ENCODE measurements around the gene OCA2. TPM values are rescaled to one million over a fixed set of nuclear protein-coding genes. Genes with fewer than 3 reads are reported as not detected.

Gene OCA2
- polyA plus RNA-seq, 3 donors: not detected

DNA sequence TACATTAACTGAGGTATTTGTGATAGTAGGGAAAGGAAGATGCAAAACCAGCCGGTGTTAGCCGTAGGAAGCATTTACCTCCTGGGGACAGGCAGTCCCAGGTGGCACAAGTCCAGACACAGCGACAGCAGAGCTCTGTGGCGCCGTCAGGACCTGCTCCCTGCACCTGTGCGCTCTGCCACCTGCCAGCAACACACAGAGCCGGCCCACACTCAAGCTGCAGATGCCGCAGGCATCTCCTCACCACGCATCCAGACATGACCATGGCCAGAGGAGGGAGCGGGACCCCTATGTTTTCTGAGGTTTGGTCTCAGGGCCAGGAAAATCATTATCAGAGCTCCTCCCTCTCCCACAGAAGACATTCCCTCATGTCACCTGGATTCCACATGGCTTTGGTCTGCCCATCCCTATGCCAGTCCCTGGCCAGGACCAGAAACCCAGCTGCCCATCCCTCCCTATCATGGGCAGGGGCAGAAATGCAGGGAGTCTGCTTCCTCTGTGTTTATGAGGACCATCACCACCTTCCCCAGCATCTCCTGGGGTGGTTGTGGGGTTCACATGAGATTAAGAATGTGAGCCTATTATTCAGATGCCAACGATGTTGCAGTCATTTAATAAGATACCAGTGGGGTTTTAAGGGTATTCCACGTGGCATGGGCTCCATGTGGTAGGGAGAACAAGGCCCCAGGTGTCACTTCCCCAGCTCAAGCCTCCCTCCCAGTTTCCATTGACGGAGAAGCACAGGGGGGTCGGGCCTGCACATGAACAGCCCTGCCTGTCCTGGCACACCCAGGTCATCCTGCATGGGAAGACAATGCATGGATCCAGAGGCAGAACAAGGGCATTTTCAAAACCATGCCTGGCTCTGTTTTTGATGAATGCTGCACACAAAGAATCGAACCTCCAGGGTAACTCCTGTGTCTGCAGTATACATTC, 251.1 kb downstream of the OCA2 start:
- no peak overlapping the region for H2AFZ ChIP-seq (ENCODE audit: insufficient read depth, low read depth, low read length, poor library complexity, severe bottlenecking)
- 92% methylated on average over 9 of the region's 15 CpGs for WGBS (ENCODE audit: insufficient coverage)
- Mint-ChIP-seq H3K9me3 (peaks cover 24 to 48% (median 40%) of the 10 kb centered on the region in 7 donors), H3K27ac (no peak overlapping the region), H3K4me1 (no peaks in the 10 kb centered on the region), H3K4me3 (no peak overlapping the region), H3K36me3 (no peaks in the 10 kb centered on the region), H3K27me3 (ENCODE audit: low read depth in 3 of 3) (no peaks in the 10 kb centered on the region)
- no peak overlapping the region for H3K4me2 ChIP-seq (replicated peaks; ENCODE audit: extremely low read depth, low read length, poor library complexity, severe bottlenecking)
- TF ChIP-seq, protein P1, sequence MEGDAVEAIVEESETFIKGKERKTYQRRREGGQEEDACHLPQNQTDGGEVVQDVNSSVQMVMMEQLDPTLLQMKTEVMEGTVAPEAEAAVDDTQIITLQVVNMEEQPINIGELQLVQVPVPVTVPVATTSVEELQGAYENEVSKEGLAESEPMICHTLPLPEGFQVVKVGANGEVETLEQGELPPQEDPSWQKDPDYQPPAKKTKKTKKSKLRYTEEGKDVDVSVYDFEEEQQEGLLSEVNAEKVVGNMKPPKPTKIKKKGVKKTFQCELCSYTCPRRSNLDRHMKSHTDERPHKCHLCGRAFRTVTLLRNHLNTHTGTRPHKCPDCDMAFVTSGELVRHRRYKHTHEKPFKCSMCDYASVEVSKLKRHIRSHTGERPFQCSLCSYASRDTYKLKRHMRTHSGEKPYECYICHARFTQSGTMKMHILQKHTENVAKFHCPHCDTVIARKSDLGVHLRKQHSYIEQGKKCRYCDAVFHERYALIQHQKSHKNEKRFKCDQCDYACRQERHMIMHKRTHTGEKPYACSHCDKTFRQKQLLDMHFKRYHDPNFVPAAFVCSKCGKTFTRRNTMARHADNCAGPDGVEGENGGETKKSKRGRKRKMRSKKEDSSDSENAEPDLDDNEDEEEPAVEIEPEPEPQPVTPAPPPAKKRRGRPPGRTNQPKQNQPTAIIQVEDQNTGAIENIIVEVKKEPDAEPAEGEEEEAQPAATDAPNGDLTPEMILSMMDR (IDR thresholded peaks at IDR 0.05): no peak
- no peaks in the 10 kb centered on the region for H3K4me1 ChIP-seq (ENCODE audit: control insufficient read depth in 1 of 2, insufficient read depth in 2 of 2, low read length in 2 of 2)
- no peak for DNase-seq
- no peaks in the 10 kb centered on the region for H3K36me3 ChIP-seq (replicated peaks in 1 of 2; ENCODE audit: control insufficient read depth in 1 of 2, insufficient read depth in 2 of 2, low read length in 2 of 2)
- H3K4me3 ChIP-seq (replicated peaks in 1 of 3; ENCODE audit: low read depth in 2 of 3, low read length in 3 of 3): no peak overlapping the region
- H3K9me3 ChIP-seq (replicated peaks in 1 of 2; ENCODE audit: control insufficient read depth in 1 of 2, insufficient read depth in 1 of 2, low read length in 2 of 2): peaks cover 60 to 67% of the 10 kb centered on the region in 2 donors
- intact Hi-C loops (cut with micrococcal nuclease): no loop called here
- no peaks in the 10 kb centered on the region for H3K27me3 ChIP-seq (ENCODE audit: control insufficient read depth in 2 of 2, insufficient read depth in 2 of 2, low read length in 2 of 2)
- H4K20me1 ChIP-seq (ENCODE audit: insufficient read depth, low read length): no peaks in the 10 kb centered on the region
- H3K27ac ChIP-seq (ENCODE audit: low read depth in 1 of 2, low read length in 2 of 2): no peak overlapping the region
- no peak overlapping the region for H3K9ac ChIP-seq (ENCODE audit: insufficient read depth, low read length, poor library complexity, severe bottlenecking)
- H3K79me2 ChIP-seq (ENCODE audit: insufficient read depth, low read length): no peaks in the 10 kb centered on the region

DNA sequence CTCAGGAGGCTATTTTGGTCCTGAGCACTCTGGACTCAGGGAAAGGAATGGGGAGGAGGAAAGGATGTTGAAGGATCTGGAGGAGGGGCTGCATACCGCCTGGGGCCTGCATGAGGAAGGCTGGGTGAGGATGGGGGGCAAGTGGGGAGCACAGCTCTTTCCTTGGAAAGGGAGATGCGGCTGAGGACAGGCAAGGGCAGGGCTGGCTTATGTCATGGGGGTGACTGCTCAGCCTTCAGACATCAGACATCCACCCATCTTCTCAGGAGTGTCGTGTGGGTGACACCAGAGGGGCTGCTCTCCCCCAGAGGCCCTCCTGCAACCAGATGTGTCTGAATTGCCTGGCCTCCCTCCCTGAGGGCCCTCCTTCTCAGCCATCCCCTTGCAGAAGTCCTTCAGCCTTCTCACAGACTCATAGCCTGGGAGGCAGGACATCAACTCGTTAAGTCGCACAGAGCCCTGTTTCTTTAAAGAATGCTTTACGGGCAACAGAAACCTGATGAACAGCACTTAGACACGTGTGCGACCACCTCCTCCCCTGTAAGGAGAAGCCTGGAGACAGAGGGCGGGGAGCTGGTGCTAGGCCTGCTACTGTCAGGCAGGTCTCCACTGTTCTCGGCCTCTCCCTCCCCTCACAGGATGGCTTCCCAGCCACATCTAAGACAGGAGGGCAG, 252.3 kb downstream of the OCA2 start:
- H4K20me1 ChIP-seq (ENCODE audit: insufficient read depth, low read length): no peaks in the 10 kb centered on the region
- H3K4me1 ChIP-seq (ENCODE audit: control insufficient read depth in 1 of 2, insufficient read depth in 2 of 2, low read length in 2 of 2): no peaks in the 10 kb centered on the region
- Mint-ChIP-seq H3K27ac (no peak overlapping the region), H3K4me1 (no peaks in the 10 kb centered on the region), H3K36me3 (no peaks in the 10 kb centered on the region), H3K27me3 (ENCODE audit: low read depth in 3 of 3) (no peaks in the 10 kb centered on the region), H3K9me3 (peaks cover 24 to 47% (median 43%) of the 10 kb centered on the region in 7 donors), H3K4me3 (no peak overlapping the region)
- 91% methylated on average over 6 of the region's 10 CpGs for WGBS (ENCODE audit: insufficient coverage)
- no peaks in the 10 kb centered on the region for H3K36me3 ChIP-seq (replicated peaks in 1 of 2; ENCODE audit: control insufficient read depth in 1 of 2, insufficient read depth in 2 of 2, low read length in 2 of 2)
- H3K27ac ChIP-seq (ENCODE audit: low read depth in 1 of 2, low read length in 2 of 2): no peak overlapping the region
- no peak for DNase-seq
- no peaks in the 10 kb centered on the region for H3K79me2 ChIP-seq (ENCODE audit: insufficient read depth, low read length)
- no peak overlapping the region for H3K9ac ChIP-seq (ENCODE audit: insufficient read depth, low read length, poor library complexity, severe bottlenecking)
- no peak overlapping the region for H3K4me2 ChIP-seq (replicated peaks; ENCODE audit: extremely low read depth, low read length, poor library complexity, severe bottlenecking)
- peaks cover 60 to 65% of the 10 kb centered on the region in 2 donors for H3K9me3 ChIP-seq (replicated peaks in 1 of 2; ENCODE audit: control insufficient read depth in 1 of 2, insufficient read depth in 1 of 2, low read length in 2 of 2)
- H2AFZ ChIP-seq (ENCODE audit: insufficient read depth, low read depth, low read length, poor library complexity, severe bottlenecking): no peak overlapping the region
- intact Hi-C loops (cut with micrococcal nuclease): no loop called here
- TF ChIP-seq, protein P1 (IDR thresholded peaks at IDR 0.05): no peak
- no peak overlapping the region for H3K4me3 ChIP-seq (replicated peaks in 1 of 3; ENCODE audit: low read depth in 2 of 3, low read length in 3 of 3)
- no peaks in the 10 kb centered on the region for H3K27me3 ChIP-seq (ENCODE audit: control insufficient read depth in 2 of 2, insufficient read depth in 2 of 2, low read length in 2 of 2)
